Measurements from ENCODE around the gene BAG5. TPM values are rescaled to one million over a fixed set of nuclear protein-coding genes. Genes with fewer than 3 reads are reported as not detected.

The BAG5 gene
- polyA plus RNA-seq, 1 experiment, result 12.5 TPM

GRCh38 chr14:103563844-103564505 is 1.5 kb upstream of the BAG5 start:
- DNase-seq (ENCODE audit: low read depth, low spot score), result no peak
- Histone ChIP-seq H3K9me3 (ENCODE audit: control insufficient read depth, insufficient read depth, low read length) (peaks cover 4% of the 10 kb centered on the region; the same call in 1 of the 2 replicates), H3K4me3 (ENCODE audit: low read depth, low read length) (peak overlapping the region; percentile 83), H3K27ac (ENCODE audit: low read depth, low read length) (no peak overlapping the region), H3K27me3 (ENCODE audit: control insufficient read depth, insufficient read depth, low read length) (no peaks in the 10 kb centered on the region)
- no peak for TF ChIP-seq CTCF (IDR thresholded peaks at IDR 0.05; ENCODE audit: low read depth, low read length)
- CTCF ChIA-PET, result interaction anchor here (0.7 to 1.6 kb wide), 4 partner anchors 9 to 97 kb away, joined by 3 to 4 read pairs (median 4); no protein-coding TSS in a partner anchor
- POLR2A ChIA-PET, result interaction anchor here (0.9 kb wide), 1 partner anchor 35 kb away, joined by 13 read pairs; the partner anchor contains the start of gene TRMT61A

GRCh38 chr14:103563226-103563620 is 766 bp upstream of the BAG5 start:
- Histone ChIP-seq H3K27ac (ENCODE audit: low read depth, low read length) (peak overlapping the region; percentile 47), H3K4me3 (ENCODE audit: low read depth, low read length) (peak overlapping the region; percentile 83), H3K9me3 (ENCODE audit: control insufficient read depth, insufficient read depth, low read length) (peaks cover 4% of the 10 kb centered on the region; the same call in 1 of the 2 replicates), H3K27me3 (ENCODE audit: control insufficient read depth, insufficient read depth, low read length) (no peaks in the 10 kb centered on the region)
- ChIA-PET POLR2A (interaction anchor here (1.6 kb wide), 1 partner anchor 13 kb away, joined by 3 read pairs; no protein-coding TSS in a partner anchor), CTCF (interaction anchor here (0.7 to 1.6 kb wide), 2 partner anchors 17 to 97 kb away, joined by 3 to 4 read pairs; no protein-coding TSS in a partner anchor)
- no peak for TF ChIP-seq CTCF (IDR thresholded peaks at IDR 0.05; ENCODE audit: low read depth, low read length)
- no peak for DNase-seq (ENCODE audit: low read depth, low spot score)

- peaks cover 4% of the 10 kb centered on the region; the same call in 1 of the 2 replicates for H3K9me3 ChIP-seq (ENCODE audit: control insufficient read depth, insufficient read depth, low read length)
- no peak for TF ChIP-seq CTCF (IDR thresholded peaks at IDR 0.05; ENCODE audit: low read depth, low read length)
- POLR2A ChIA-PET, result interaction anchor here (1.0 to 1.8 kb wide), 4 partner anchors 14 to 40 kb away, joined by 3 to 7 read pairs (median 3); partner anchors contain the start of genes CKB and TRMT61A
- CTCF ChIA-PET, result interaction anchor here (1.6 kb wide), 1 partner anchor 44 kb away, joined by 7 read pairs; no protein-coding TSS in a partner anchor
- no peak for DNase-seq (ENCODE audit: low read depth, low spot score)
- H3K27me3 ChIP-seq (ENCODE audit: control insufficient read depth, insufficient read depth, low read length), result no peaks in the 10 kb centered on the region
- peak overlapping the region; percentile 83 for H3K4me3 ChIP-seq (ENCODE audit: low read depth, low read length)
- H3K27ac ChIP-seq (ENCODE audit: low read depth, low read length), result peak overlapping the region; percentile 74
Measured at GRCh38 chr14:103562179-103562428, 353 bp downstream of the BAG5 start.

GRCh38 chr14:103561381-103562178 is 877 bp downstream of the BAG5 start:
- no peak for TF ChIP-seq CTCF (IDR thresholded peaks at IDR 0.05; ENCODE audit: low read depth, low read length)
- DNase-seq (ENCODE audit: low read depth, low spot score), result no peak
- Histone ChIP-seq H3K4me3 (ENCODE audit: low read depth, low read length) (peak overlapping the region; percentile 83), H3K27ac (ENCODE audit: low read depth, low read length) (peak overlapping the region; percentile 74), H3K9me3 (ENCODE audit: control insufficient read depth, insufficient read depth, low read length) (peaks cover 4% of the 10 kb centered on the region; the same call in 1 of the 2 replicates), H3K27me3 (ENCODE audit: control insufficient read depth, insufficient read depth, low read length) (no peaks in the 10 kb centered on the region)
- POLR2A ChIA-PET, result interaction anchor here (0.6 to 1.8 kb wide), 5 partner anchors 15 to 39 kb away, joined by 3 to 7 read pairs (median 3); partner anchors contain the start of genes CKB and TRMT61A
- CTCF ChIA-PET, result interaction anchor here (0.6 to 1.6 kb wide), 2 partner anchors 43 to 229 kb away, joined by 3 to 7 read pairs; no protein-coding TSS in a partner anchor

Data from AG04450 (cell line).